ENCODE data around the gene TOM1. TPM values are rescaled to one million over a fixed set of nuclear protein-coding genes. Genes with fewer than 3 reads are reported as not detected.

The TOM1 gene
- total RNA-seq, 1 donor from 2014 or later: 29.6 TPM

DNA sequence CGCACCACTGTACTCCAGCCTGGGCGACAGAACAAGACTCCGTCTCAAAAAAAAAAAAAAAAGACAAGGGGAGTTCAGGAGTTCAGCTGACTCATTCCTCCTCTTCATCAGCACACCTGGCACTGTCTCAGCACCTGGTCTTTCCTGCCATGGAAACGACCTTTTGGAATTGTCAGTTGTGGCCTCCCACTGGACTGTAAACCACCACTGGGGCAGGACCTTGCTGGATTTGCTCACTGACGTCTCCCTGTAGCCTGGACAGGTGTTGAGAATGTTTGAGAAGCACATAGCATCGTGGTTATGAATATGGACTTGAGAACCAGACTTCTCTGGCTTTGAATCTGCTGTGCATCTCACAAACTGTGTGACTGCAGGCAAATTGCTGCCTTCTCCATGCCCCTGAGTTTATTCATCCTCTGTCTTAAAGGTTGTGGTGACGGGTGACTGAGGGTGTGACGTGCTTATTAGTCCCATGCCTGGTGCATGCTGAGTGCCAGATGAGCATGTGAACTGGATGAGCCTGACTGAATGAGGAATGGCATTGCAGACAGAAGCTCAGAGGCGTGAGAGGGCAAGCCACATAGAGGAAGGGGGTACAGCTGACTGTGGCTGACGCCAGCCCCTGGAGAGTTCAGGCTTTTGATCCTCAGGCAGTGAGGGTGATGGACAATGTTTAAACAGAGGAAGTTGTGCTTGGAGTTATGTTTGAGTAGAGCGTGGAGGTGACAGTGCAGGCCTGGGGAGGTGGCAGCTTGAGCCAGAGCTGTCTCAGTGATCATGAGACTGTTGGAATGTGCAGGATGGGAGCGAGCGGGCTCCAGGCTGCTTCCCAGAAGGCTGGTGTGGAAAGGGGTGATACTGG, 12.7 kb downstream of the TOM1 start:
- Histone ChIP-seq H3K9me3 (ENCODE audit: insufficient read depth, low read depth, low read length) (no peaks in the 10 kb centered on the region), H3K4me3 (ENCODE audit: insufficient read depth, low read depth, low read length) (no peak overlapping the region), H3K9ac (ENCODE audit: low read length) (peak overlapping the region; percentile 63), H3K27ac (ENCODE audit: low read depth, low read length) (peak overlapping the region; percentile 89), H3K79me2 (ENCODE audit: insufficient read depth, low read length) (peaks cover 35% of the 10 kb centered on the region), H3K27me3 (ENCODE audit: insufficient read depth, low read length) (no peaks in the 10 kb centered on the region), H3K4me2 (ENCODE audit: low read length) (peak overlapping the region; percentile 68), H3K4me1 (ENCODE audit: insufficient read depth, low read length) (peaks cover 38% of the 10 kb centered on the region), H2AFZ (ENCODE audit: low read depth, low read length) (no peak overlapping the region), H4K20me1 (ENCODE audit: insufficient read depth, low read length) (peaks cover 72% of the 10 kb centered on the region), H3K36me3 (ENCODE audit: insufficient read depth, low read length) (no peaks in the 10 kb centered on the region)
- Mint-ChIP-seq H3K4me1 (ENCODE audit: low read depth, unreplicated experiment) (peaks cover 36% of the 10 kb centered on the region), H3K4me3 (ENCODE audit: unreplicated experiment) (no peak overlapping the region), H3K9me3 (ENCODE audit: unreplicated experiment) (peaks cover 3% of the 10 kb centered on the region), H3K36me3 (ENCODE audit: low read depth, unreplicated experiment) (peaks cover 10% of the 10 kb centered on the region), H3K27me3 (ENCODE audit: low read depth, unreplicated experiment) (no peaks in the 10 kb centered on the region), H3K27ac (ENCODE audit: unreplicated experiment) (peak overlapping the region; percentile 3)
- FAIRE-seq (no peak), DNase-seq (ENCODE audit: low read depth) (peak; percentile 80)
- TF ChIP-seq, protein P1, sequence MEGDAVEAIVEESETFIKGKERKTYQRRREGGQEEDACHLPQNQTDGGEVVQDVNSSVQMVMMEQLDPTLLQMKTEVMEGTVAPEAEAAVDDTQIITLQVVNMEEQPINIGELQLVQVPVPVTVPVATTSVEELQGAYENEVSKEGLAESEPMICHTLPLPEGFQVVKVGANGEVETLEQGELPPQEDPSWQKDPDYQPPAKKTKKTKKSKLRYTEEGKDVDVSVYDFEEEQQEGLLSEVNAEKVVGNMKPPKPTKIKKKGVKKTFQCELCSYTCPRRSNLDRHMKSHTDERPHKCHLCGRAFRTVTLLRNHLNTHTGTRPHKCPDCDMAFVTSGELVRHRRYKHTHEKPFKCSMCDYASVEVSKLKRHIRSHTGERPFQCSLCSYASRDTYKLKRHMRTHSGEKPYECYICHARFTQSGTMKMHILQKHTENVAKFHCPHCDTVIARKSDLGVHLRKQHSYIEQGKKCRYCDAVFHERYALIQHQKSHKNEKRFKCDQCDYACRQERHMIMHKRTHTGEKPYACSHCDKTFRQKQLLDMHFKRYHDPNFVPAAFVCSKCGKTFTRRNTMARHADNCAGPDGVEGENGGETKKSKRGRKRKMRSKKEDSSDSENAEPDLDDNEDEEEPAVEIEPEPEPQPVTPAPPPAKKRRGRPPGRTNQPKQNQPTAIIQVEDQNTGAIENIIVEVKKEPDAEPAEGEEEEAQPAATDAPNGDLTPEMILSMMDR (IDR thresholded peaks at IDR 0.05; ENCODE audit: insufficient read depth, low read depth, low read length): no peak
- TF ChIP-seq EZH2 (IDR thresholded peaks at IDR 0.05; ENCODE audit: insufficient read depth, low read length): no peak

DNA sequence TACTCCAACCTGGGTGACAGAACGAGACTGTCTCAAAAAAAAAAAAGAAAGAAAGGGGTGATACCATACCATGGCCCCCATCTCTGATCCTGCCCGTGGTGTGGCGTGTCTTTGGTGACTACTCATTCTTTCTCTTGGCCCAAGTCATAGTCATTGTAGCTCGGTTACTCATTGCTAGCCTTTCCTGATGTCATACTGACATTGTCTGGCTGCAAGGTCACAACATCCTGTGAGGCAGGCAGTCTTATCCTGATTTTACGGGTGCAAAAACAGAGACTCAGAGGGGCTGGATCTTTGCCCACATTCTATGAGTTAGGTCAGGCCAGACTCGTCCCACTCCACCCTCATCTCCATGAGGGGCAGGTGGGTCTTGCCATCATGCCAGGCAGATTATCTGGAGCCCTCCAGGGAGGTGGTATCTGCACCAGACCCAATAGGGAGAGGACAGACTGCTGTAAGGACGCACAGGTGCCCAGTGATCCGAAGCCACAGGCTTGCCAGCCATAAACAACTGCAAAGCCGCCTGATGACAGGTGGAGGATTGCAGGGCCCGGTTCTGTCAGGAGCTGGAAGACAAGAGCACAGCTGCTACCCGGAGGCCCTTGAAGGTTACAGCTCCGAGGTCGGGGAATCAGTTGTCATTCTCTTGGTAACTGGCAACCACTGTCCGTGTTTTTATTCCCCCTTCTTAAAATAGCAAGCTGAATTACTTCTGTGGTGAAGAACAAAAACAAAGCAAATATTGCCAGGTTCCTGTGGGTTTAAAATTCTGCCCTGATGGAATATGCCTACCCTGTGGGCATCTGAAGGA, 13.8 kb downstream of the TOM1 start:
- Histone ChIP-seq H3K9ac (ENCODE audit: low read length) (peak overlapping the region; percentile 63), H3K36me3 (ENCODE audit: insufficient read depth, low read length) (no peaks in the 10 kb centered on the region), H3K4me2 (ENCODE audit: low read length) (peak overlapping the region; percentile 68), H4K20me1 (ENCODE audit: insufficient read depth, low read length) (peaks cover 73% of the 10 kb centered on the region), H3K27ac (ENCODE audit: low read depth, low read length) (peak overlapping the region; percentile 89), H3K79me2 (ENCODE audit: insufficient read depth, low read length) (peaks cover 29% of the 10 kb centered on the region), H3K4me3 (ENCODE audit: insufficient read depth, low read depth, low read length) (no peak overlapping the region), H3K4me1 (ENCODE audit: insufficient read depth, low read length) (peaks cover 38% of the 10 kb centered on the region), H2AFZ (ENCODE audit: low read depth, low read length) (no peak overlapping the region), H3K27me3 (ENCODE audit: insufficient read depth, low read length) (no peaks in the 10 kb centered on the region), H3K9me3 (ENCODE audit: insufficient read depth, low read depth, low read length) (no peaks in the 10 kb centered on the region)
- peak; percentile 78 for FAIRE-seq
- peak; percentile 95 for DNase-seq (ENCODE audit: low read depth)
- peak overlapping the region; percentile 2 for H3K27ac Mint-ChIP-seq (ENCODE audit: unreplicated experiment)
- peaks cover 35% of the 10 kb centered on the region for H3K4me1 Mint-ChIP-seq (ENCODE audit: low read depth, unreplicated experiment)
- H3K36me3 Mint-ChIP-seq (ENCODE audit: low read depth, unreplicated experiment): peaks cover 19% of the 10 kb centered on the region
- H3K27me3 Mint-ChIP-seq (ENCODE audit: low read depth, unreplicated experiment): no peaks in the 10 kb centered on the region
- TF ChIP-seq, protein P1 (IDR thresholded peaks at IDR 0.05; ENCODE audit: insufficient read depth, low read depth, low read length): no peak
- TF ChIP-seq EZH2 (IDR thresholded peaks at IDR 0.05; ENCODE audit: insufficient read depth, low read length): no peak
- peaks cover 3% of the 10 kb centered on the region for H3K9me3 Mint-ChIP-seq (ENCODE audit: unreplicated experiment)
- H3K4me3 Mint-ChIP-seq (ENCODE audit: unreplicated experiment): peak overlapping the region; percentile 0
